ENCODE data around the gene XRCC3.

XRCC3 gene

GRCh38 chr14:103662029-103662428, 53.2 kb downstream of the XRCC3 start (continued):
- TF ChIP-seq, protein P1, sequence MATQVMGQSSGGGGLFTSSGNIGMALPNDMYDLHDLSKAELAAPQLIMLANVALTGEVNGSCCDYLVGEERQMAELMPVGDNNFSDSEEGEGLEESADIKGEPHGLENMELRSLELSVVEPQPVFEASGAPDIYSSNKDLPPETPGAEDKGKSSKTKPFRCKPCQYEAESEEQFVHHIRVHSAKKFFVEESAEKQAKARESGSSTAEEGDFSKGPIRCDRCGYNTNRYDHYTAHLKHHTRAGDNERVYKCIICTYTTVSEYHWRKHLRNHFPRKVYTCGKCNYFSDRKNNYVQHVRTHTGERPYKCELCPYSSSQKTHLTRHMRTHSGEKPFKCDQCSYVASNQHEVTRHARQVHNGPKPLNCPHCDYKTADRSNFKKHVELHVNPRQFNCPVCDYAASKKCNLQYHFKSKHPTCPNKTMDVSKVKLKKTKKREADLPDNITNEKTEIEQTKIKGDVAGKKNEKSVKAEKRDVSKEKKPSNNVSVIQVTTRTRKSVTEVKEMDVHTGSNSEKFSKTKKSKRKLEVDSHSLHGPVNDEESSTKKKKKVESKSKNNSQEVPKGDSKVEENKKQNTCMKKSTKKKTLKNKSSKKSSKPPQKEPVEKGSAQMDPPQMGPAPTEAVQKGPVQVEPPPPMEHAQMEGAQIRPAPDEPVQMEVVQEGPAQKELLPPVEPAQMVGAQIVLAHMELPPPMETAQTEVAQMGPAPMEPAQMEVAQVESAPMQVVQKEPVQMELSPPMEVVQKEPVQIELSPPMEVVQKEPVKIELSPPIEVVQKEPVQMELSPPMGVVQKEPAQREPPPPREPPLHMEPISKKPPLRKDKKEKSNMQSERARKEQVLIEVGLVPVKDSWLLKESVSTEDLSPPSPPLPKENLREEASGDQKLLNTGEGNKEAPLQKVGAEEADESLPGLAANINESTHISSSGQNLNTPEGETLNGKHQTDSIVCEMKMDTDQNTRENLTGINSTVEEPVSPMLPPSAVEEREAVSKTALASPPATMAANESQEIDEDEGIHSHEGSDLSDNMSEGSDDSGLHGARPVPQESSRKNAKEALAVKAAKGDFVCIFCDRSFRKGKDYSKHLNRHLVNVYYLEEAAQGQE (tag by site-specific recombination; IDR thresholded peaks at IDR 0.05) = no peak
- no peak for TF ChIP-seq ZNF266 (tag by site-specific recombination; IDR thresholded peaks at IDR 0.05; ENCODE audit: low read depth)
- no peak for TF ChIP-seq ZFP3 (tag by site-specific recombination; IDR thresholded peaks at IDR 0.05; ENCODE audit: low read depth)
- TF ChIP-seq, protein P2, sequence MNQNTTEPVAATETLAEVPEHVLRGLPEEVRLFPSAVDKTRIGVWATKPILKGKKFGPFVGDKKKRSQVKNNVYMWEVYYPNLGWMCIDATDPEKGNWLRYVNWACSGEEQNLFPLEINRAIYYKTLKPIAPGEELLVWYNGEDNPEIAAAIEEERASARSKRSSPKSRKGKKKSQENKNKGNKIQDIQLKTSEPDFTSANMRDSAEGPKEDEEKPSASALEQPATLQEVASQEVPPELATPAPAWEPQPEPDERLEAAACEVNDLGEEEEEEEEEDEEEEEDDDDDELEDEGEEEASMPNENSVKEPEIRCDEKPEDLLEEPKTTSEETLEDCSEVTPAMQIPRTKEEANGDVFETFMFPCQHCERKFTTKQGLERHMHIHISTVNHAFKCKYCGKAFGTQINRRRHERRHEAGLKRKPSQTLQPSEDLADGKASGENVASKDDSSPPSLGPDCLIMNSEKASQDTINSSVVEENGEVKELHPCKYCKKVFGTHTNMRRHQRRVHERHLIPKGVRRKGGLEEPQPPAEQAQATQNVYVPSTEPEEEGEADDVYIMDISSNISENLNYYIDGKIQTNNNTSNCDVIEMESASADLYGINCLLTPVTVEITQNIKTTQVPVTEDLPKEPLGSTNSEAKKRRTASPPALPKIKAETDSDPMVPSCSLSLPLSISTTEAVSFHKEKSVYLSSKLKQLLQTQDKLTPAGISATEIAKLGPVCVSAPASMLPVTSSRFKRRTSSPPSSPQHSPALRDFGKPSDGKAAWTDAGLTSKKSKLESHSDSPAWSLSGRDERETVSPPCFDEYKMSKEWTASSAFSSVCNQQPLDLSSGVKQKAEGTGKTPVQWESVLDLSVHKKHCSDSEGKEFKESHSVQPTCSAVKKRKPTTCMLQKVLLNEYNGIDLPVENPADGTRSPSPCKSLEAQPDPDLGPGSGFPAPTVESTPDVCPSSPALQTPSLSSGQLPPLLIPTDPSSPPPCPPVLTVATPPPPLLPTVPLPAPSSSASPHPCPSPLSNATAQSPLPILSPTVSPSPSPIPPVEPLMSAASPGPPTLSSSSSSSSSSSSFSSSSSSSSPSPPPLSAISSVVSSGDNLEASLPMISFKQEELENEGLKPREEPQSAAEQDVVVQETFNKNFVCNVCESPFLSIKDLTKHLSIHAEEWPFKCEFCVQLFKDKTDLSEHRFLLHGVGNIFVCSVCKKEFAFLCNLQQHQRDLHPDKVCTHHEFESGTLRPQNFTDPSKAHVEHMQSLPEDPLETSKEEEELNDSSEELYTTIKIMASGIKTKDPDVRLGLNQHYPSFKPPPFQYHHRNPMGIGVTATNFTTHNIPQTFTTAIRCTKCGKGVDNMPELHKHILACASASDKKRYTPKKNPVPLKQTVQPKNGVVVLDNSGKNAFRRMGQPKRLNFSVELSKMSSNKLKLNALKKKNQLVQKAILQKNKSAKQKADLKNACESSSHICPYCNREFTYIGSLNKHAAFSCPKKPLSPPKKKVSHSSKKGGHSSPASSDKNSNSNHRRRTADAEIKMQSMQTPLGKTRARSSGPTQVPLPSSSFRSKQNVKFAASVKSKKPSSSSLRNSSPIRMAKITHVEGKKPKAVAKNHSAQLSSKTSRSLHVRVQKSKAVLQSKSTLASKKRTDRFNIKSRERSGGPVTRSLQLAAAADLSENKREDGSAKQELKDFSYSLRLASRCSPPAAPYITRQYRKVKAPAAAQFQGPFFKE (tag by site-specific recombination; IDR thresholded peaks at IDR 0.05; ENCODE audit: borderline replicate concordance) = no peak
- no peak for TF ChIP-seq ZNF391 (tag by site-specific recombination; IDR thresholded peaks at IDR 0.05; ENCODE audit: borderline replicate concordance, low read depth)
- no peak for TF ChIP-seq ZNF837 (tag by site-specific recombination; IDR thresholded peaks at IDR 0.05)
- no peak for TF ChIP-seq ZSCAN16 (tag by site-specific recombination; IDR thresholded peaks at IDR 0.05)
- no peak for TF ChIP-seq ZNF16 (tag by site-specific recombination; IDR thresholded peaks at IDR 0.05; ENCODE audit: low read depth)
- TF ChIP-seq ZNF596 (tag by site-specific recombination; IDR thresholded peaks at IDR 0.05) = no peak

- POLR2A ChIA-PET = no interaction called here
- H3K27ac ChIP-seq (ENCODE audit: extremely low read depth, low read depth, low read length) = no peak overlapping the region
- no peaks in the 10 kb centered on the region for H3K9me3 ChIP-seq (ENCODE audit: control insufficient read depth, insufficient read depth, low read depth, low read length)
- no peaks in the 10 kb centered on the region for H3K4me1 ChIP-seq (ENCODE audit: control insufficient read depth, insufficient read depth, low read length)
- CTCF ChIA-PET = no interaction called here
- no peak overlapping the region for H3K4me3 ChIP-seq (ENCODE audit: low read depth, low read length)
- peaks cover 43 to 89% of the 10 kb centered on the region in 2 experiments for H3K36me3 ChIP-seq (ENCODE audit: control insufficient read depth in 2 of 2, insufficient read depth in 1 of 2, low read length in 2 of 2)
- TF ChIP-seq, protein P3, sequence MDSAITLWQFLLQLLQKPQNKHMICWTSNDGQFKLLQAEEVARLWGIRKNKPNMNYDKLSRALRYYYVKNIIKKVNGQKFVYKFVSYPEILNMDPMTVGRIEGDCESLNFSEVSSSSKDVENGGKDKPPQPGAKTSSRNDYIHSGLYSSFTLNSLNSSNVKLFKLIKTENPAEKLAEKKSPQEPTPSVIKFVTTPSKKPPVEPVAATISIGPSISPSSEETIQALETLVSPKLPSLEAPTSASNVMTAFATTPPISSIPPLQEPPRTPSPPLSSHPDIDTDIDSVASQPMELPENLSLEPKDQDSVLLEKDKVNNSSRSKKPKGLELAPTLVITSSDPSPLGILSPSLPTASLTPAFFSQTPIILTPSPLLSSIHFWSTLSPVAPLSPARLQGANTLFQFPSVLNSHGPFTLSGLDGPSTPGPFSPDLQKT (IDR thresholded peaks at IDR 0.05; ENCODE audit: borderline replicate concordance, low read depth, low read length) = no peak
- TF ChIP-seq ZNF214 (tag by site-specific recombination; IDR thresholded peaks at IDR 0.05; ENCODE audit: borderline replicate concordance) (no peak), KLF1 (tag by site-specific recombination; IDR thresholded peaks at IDR 0.05) (no peak), MZF1 (tag by site-specific recombination; IDR thresholded peaks at IDR 0.05; ENCODE audit: borderline replicate concordance) (no peak), ZNF514 (tag by site-specific recombination; IDR thresholded peaks at IDR 0.05) (no peak), ZNF202 (tag by site-specific recombination; IDR thresholded peaks at IDR 0.05; ENCODE audit: borderline replicate concordance) (no peak), ZNF791 (tag by site-specific recombination; IDR thresholded peaks at IDR 0.05) (no peak), ZBTB10 (tag by site-specific recombination; IDR thresholded peaks at IDR 0.05) (no peak), ZNF660 (tag by site-specific recombination; IDR thresholded peaks at IDR 0.05) (no peak), ZBTB8A (tag by site-specific recombination; IDR thresholded peaks at IDR 0.05) (no peak), KLF10 (tag by site-specific recombination; IDR thresholded peaks at IDR 0.05) (no peak), ZNF335 (tag by site-specific recombination; conservative IDR thresholded peaks at IDR 0.05) (no peak)
- TF ChIP-seq, protein P4, sequence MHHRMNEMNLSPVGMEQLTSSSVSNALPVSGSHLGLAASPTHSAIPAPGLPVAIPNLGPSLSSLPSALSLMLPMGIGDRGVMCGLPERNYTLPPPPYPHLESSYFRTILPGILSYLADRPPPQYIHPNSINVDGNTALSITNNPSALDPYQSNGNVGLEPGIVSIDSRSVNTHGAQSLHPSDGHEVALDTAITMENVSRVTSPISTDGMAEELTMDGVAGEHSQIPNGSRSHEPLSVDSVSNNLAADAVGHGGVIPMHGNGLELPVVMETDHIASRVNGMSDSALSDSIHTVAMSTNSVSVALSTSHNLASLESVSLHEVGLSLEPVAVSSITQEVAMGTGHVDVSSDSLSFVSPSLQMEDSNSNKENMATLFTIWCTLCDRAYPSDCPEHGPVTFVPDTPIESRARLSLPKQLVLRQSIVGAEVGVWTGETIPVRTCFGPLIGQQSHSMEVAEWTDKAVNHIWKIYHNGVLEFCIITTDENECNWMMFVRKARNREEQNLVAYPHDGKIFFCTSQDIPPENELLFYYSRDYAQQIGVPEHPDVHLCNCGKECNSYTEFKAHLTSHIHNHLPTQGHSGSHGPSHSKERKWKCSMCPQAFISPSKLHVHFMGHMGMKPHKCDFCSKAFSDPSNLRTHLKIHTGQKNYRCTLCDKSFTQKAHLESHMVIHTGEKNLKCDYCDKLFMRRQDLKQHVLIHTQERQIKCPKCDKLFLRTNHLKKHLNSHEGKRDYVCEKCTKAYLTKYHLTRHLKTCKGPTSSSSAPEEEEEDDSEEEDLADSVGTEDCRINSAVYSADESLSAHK (tag by site-specific recombination; IDR thresholded peaks at IDR 0.05) = no peak
These were observed 55.6 kb downstream of the XRCC3 start for GRCh38 chr14:103659631-103660030.

All from HEK293 (cell line).